NCI-H2171 treated with DMSO at 0.1 percent for 48 hours (cell line): ENCODE data around the gene BCAS1.

ENCODE experiments used
- DNase-seq: peaks from one replicate; lab custom pipeline; 2025; lab: John Stamatoyannopoulos, UW

The BCAS1 gene

DNA sequence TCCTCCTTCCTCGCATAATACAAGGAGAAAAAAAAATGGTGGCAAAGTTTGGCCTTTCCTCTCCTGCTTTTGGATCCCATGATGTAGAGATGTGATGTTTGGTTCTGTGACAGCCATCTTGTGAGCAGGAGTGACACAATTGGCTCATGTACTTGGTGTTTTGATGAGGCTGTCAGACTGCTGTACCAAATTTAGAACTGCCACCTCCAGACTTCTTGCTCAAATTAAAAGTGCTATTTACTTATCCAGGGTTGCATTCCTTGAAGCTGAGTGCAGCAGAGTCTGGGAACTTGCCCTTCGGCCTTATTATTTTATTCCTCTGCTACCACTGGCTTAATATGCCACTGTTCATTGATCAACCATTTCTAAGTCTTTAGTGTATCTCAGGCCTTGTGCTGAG is 21.9 kb downstream of the BCAS1 start:
- DNase-seq: no peak

DNA sequence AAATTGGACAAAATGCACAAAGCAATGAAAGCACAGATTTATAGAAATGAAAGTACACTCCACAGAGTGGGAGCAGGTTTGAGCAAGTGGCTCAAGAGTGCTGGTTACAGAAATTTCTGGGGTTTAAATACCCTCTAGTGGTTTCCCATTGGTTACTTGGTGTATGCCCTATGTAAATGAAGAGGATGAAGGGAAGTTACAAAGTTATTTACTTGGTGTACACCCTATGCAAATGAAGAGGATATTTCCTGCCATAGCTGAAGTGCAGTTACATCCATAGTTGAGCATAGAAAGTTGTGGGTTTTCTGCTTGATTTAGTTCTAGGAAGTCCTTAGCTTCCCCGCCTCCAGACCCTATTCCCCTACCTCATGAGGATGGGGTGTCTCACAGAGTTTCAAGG is 22.7 kb downstream of the BCAS1 start:
- no peak for DNase-seq

DNA sequence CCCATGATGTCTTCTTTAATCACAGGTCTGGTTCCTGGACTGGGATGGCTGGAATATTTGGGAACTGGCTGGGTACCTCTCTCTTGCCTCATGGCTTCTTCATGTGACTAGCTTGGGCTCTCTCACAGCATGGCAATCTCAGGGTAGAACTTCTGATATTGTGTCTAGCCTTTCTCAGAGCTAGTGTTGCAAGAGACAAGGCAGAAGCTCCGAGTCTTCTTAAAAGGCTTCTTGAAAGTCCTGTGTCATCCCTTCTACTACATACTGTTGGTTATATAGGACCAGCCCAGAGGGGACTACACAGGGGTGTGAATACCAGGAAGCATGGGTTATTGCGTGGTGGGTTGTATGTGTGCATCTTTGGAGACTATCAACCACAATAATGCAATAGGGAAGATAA is 23.3 kb downstream of the BCAS1 start:
- DNase-seq: no peak

DNA sequence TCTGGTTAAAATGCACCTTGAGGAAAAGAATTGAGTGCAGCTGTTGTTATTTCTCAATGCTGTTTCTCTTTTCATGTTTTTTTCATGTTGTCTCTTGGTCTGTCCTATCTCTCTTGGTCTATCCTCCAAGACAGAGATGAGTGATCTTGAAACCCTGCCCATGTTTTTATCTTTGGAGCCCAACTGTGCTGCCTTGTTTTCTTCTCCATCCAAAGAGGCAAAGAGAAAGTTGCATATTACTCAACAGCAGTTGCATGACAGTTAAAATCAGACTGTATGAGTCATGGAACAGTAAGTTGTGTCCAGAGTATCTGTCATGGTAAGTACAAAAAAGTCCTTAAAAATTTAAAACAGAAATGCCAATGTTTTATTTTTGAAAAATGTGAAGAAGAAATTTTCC is 26.2 kb downstream of the BCAS1 start:
- DNase-seq: no peak

DNA sequence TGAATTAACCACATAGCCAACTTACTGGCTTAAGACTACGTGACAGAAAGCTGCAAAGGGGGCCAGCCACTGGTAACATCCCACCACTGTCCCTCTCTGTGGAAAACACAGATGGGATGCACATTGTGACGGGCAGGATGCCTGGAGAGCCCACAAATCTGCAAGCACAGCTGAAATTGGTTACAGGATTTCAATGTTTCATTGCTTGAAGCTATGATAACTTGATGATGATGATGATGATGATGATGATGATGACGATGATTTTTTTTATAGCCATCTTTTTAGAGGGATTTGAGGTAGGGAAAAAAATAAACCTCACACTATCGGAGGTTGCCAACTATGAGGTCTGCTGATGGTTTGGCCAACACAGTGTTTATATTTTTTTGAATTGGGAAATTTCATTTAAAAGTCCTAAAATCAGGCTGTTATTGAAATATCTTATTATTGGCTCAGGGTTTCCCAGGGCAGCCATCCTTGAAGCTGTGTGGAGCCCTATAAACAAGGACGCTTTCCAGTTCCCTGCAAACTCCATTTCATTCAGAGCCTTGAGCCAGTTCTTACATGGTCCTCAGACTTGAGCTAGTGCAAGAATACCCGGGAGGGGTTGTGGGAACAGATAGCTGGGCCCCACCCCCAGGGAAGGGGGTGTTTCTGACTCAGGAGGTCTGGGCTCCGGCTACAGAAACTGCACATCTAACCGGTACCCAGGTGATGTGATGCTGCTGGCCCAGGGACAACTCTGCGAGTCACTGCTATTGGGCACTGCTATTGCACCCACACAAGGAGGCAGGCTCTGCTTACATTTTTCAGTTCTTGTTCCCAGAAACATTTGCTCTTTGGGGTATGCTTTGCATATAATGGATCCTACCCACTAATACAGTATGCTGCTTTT is 27.1 kb downstream of the BCAS1 start:
- no peak for DNase-seq

DNA sequence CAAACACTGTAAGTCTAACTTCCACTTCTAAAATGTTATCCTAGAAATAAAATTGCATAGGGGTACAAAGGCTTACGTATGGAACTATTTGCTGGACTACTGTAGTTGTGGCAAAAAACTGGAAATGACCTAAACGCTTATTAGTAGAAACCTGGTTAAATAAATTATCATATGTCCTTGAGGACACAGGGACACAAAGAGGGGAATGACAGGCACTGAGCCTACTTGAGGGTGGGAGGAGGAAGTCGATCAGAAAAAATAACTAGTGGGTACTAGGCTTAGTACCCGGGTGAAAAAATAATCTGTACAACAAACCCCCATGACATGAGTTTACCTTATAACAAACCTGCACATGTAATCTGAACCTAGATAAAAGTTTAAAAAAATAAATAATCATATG is 28.4 kb downstream of the BCAS1 start:
- DNase-seq: no peak

DNA sequence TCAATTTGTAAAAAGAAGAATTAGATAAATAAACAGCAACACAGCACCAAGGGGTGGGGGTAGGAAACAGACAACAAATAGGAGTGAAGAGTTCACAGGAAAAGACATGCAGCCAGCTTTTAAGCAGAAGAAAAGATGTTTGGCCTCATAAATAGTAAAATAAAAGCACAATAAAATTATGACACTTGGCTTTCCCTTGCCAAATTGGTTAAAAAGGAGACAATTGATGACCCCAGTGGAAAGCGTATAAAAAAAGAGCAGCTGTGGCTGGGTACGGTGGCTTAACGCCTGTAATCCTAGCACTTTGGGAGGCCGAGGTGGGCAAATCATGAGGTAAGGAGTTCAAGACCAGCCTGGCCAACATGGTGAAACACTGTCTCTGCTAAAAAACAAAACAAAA is 29.1 kb downstream of the BCAS1 start:
- no peak for DNase-seq

DNA sequence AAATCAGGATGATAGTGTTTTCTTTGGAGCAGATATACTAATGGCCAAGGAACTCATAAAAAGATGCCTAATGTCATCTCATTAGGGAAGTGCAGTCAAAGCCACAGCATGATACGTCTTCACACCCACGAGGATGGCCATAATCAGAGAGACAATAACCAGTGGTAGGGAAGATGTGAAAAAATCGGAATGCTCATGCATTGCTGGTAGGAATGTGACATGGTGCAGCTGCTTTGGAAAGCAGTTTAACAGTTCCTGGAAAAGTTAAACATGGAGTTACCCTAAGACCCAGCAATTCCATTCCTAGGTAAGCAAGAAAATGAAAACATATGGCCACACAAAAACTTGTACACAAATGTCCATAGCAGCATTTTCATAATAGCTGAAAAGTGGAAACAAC is 29.9 kb downstream of the BCAS1 start:
- no peak for DNase-seq

DNA sequence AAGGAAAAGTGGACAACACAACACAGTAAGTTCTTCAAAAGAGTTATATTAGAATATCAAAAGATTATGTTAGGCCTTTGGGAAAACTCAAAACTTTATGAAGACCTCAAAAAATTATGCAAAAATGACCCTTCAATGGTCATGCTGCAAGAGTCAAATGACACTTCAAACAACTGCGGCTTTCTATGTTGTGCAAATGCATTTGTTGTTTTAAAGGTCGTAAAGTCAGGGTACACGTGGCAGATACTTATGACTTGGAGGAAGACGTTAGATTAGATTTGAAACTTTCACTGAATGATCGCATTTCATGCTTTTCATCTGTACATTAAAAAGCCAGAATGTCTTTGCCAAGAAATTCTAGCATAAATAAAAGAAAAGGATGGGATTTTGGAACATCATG is 31.4 kb downstream of the BCAS1 start:
- no peak for DNase-seq

DNA sequence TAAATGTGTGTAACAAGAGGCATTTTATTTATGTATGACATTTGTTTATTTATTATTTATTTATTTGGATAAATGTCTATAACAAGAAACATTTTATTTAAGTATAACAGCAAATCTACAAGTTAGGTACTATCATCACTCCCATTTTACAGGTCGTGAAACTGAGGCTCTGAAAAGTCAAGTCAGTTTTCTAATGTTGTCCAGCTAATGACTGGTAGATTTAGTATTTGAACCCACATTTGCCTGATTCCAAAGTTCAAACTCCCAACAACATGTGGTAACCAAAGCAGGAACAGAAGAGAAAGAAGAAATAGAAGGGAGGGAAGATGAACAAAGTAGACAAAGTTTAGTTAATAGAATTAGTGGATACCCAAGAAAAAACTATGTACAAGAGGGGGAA is 32.9 kb downstream of the BCAS1 start:
- DNase-seq: no peak

DNA sequence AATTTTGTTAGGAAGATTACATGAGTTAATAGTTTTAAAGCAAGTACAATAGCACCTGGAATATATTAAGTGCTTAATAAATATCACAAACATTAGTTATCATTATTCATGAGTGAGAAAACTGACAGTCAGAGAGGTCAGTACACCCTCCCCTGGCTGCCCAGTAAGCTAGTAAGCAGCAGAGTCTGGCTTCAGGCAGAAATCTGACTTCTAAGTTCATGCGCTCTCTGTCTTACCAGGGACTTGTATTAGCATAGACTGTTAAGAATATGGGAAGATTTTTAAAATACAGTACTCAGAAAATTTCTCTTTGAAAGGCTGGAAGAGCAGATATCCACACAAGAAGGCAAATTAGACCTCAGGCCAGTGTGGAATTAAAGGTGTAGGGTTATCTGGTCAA is 40.8 kb downstream of the BCAS1 start:
- no peak for DNase-seq

DNA sequence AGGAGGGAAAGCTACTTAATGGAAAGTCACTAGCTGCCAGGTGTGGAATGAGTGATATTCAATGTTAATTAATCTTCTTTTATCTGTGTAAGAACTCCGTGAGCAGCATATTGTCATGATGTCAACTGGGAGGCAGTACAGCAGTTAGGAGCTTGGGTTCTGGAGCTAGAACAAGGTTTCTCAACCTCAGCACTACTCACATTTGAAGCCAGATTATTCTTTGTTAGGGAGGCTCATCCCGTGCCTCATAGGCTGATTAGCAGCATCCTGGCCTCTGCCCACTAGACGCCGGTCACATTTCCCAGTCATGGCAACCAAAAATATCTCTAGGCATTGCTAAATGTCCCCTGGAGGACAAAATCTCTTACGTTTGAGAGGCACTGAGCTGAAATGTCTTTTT is 41.2 kb downstream of the BCAS1 start:
- DNase-seq: no peak

DNA sequence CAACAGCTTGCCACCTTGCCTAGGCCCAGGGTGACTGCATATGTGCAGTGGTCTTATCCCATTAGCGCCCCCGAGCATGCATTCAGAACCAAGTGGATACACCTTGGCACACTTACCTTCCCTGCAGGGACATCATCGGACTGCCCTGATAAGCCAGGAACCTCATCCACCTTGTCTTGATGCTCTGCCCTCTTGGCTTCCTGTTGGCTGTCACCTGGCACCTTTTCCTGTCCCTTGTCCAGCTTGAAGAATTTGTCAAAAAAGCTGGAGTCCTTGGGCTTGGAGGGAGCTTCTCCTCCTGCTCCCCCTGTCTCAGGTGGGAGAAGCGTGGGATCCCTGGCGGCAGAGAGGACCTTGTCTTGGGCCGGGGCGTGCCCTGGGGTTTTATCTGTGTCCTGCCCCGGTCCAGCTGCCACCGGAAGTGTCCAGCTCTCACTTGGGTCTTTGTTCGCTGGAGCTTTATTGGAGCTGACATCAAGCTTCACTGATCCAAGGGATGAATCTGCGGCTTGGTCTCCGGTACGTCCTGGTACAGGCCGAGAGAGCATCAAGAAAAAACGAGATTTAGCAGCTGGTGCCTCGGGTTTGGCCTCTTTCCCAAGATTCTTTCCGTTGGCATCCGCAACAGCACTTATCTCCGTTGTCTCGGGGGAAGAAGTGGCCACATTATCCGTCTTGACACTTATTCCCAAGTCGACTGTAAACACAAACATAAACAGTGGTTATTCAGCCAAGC is 42.0 kb downstream of the BCAS1 start:
- peak; percentile 61 for DNase-seq

DNA sequence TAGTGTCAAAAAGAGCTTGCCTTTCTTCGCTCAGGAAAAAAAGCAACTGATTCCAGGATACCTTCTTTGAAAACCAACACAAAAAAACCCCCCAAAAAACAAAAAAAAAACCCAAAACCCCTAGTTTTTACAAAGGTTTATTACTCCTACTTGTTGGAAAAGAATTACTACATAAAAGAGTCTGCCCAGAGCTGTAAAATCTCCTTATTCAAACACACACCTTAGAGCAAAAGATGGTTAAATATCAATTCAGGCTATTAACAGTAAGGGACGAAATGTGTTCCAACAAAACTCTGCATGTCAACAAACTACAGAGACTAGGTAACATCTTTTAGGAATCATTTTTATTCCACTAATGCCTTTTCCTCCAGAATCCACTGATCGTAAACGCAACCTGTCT is 42.7 kb downstream of the BCAS1 start:
- no peak for DNase-seq

DNA sequence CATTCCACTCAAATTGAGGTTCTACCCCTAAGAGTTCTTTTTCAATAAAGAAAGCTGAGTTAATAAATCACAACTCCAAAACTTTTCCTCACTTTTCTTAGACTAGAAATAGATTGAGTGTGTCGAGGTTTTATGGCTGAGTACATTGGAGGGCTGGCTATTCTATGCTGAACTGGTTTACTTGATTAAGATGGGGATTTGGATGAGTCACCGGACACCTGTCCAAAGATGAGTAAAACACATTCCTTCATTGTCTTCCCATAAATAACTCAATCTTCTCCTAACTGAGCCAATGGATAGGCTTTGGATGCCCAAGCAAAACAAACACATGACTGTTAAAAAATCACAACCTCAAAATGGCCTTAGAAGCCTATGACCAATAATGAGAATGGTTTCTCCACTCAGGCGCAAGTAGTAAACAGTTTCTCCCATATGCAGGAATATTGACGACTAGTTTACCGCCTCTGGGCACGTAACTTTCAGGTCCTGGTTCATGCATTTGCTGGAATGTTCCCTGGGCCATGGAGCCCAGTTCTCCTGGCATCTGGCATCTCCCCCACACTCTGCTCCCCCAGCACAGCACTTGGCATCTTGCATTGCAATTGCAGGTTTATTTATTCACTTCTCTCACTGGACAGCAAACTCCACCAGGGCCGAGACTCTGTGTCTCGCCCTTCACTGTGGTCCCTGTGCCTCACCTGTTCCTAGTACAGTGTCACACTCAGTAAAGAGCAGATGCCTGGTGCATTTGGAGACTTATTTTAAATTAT is 43.9 kb downstream of the BCAS1 start:
- DNase-seq: no peak

DNA sequence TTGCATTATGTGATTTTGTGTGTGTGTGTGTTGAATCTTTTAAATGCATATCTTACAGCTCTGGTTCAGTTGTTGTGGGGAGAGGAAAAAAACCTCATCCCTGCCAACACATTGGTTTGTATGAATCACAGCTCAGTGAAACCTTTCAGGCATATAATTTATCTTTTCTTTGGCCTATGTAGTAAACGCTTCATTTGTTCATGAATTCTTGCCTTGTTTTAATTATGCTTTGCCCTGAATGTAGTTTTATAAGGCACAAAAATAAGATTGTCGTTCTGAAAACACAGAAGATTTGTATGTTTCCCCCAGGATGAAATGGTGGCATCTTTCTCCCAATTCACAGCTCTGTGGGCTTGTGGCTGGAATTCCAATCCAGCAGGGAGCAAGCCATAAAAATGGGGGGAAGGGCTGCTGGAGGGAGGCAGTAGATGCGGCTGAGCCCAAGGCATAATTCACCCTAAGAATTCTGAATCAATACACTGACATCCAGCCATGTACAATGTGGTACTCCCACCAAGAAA is 45.1 kb downstream of the BCAS1 start:
- no peak for DNase-seq

DNA sequence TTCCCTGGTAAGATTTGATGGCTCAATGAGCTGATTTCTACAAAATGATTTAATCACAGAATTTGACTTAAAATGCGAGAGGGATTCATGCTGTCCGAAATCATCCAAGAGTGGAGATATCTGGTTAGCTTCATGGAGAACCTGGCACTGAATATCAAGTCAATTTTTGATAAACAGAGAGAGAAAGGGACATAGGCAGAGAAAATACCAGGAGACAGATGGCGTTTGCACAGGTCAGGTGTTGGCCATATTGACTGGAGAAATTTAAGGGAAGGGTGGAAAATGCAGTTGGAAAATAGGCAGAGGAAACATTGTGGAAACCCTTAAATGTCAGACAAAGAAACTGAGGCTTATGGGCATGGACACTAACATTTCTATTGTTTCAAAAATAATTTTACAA is 47.0 kb downstream of the BCAS1 start:
- peak; percentile 67 for DNase-seq

DNA sequence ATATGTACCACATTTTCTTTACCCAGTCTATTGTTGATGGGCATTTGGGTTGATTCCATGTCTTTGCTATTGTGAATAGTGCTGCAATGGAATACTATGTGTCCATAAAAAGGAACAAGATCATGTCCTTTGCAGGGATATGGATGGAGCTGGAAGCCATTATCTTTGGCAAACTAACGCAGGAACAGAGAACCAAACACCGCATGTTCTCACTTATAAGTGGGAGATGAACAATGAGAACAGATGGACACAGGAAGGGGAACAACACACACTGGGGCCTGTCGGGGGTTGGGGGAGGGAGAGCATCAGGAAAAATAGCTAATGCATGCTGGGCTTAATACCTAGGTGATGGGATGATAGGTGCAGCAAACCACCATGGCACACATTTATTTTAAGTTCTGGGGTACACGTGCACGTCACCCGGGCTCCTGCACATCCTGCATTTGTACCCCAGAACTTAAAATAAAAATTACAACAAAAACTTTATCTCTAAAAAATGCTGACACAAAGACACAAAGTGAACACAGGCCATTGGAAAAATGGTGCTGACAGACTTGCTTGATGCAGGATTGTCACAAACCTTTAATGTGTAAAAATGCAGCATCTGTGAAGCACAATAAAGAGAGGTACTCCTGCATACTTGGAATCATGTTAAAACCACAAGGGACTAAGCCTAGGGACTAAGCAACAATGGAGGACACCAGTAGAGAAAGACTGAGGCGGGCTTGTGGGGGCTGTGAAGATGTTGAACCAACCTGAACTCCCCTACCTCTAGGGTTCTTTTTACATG is 48.8 kb downstream of the BCAS1 start:
- DNase-seq: peak; percentile 70

DNA sequence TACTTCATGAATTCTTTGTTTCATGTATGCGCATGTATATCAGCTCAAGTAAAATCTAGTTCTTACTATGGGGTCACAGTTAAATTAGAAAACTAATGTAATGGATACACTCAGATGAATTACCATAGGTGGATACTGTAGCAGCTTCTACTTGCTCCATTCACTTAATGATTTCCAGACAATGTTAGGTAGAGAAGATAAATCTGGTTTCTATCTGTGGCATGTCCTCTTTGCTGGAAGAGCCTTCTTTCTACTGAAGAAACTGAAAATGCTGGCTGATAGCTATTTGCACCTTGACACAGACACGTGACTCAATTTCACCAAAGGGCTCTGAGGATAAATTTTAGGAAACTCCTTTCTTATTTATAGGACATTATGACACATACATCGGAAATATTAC is 49.5 kb downstream of the BCAS1 start:
- DNase-seq: no peak

DNA sequence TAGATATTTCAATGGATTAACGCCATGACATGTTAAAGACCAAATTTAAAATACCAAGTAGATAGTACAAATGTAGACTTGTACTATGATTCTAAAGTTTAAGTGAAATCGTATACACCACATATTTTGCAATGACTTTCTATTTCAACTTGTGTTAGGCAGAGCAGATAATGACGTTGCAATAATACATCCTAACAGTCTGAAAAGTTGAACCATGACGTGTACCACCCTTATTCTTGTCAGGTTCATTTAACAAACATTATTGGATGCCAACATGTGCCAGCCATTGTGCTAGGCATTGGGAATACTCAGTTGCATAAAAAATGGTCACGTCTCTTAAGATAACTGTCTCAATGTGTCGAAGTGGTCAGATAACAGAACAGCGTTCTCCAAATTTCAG is 50.0 kb downstream of the BCAS1 start:
- no peak for DNase-seq

DNA sequence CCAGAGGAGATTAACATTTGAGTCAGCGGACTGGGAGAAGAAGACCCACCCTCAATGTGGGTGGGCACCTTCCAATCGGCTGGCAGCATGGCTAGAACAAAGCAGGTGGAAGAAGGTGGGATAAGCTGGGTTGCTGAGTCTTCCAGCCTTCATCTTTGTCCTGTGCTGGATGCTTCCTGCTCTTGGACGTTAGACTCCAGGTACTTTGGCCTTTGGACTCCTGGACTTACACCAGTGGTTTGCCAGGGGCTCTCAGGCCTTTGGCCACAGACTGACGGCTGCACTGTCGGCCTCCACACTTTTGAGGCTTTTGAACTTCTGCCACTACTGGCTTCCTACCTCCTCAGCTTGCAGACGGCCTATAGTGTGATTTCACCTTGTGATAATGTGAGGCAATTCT is 50.8 kb downstream of the BCAS1 start:
- no peak for DNase-seq

DNA sequence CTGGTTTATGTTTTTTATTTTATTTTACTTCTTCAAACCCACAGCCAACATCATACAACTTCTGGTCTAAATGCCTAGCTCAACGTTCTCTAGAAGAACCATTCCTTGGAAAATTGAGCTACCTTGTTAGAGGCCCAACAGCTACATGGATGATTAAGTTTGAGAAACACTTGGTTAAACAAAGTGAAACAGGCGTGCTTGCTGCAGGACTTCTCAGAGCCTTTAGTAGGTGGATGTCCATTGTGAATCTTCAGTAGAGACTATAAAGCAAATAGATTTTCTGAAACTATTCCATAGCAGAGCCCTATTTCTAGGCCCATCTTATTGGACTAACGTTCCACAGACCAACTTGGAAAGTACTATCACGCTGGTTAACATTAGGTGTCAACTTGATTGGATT is 51.3 kb downstream of the BCAS1 start:
- no peak for DNase-seq
